GM19397 (cell line): ENCODE data around the gene ZNF536.
"Not testable (repeated sequence)": the region's sequence is repeated elsewhere in the genome, so short reads cannot be mapped to it uniquely, and the experiment has no call there.

ENCODE experiments used
- ATAC-seq: cut with Tn5 transposase; IDR thresholded peaks from one replicate; pipeline ENCODE4 v1.9.1; 2021; ENCODE audit warnings: mild to moderate bottlenecking, moderate library complexity; ENCODE audit not compliant: unreplicated experiment

ZNF536 gene

DNA sequence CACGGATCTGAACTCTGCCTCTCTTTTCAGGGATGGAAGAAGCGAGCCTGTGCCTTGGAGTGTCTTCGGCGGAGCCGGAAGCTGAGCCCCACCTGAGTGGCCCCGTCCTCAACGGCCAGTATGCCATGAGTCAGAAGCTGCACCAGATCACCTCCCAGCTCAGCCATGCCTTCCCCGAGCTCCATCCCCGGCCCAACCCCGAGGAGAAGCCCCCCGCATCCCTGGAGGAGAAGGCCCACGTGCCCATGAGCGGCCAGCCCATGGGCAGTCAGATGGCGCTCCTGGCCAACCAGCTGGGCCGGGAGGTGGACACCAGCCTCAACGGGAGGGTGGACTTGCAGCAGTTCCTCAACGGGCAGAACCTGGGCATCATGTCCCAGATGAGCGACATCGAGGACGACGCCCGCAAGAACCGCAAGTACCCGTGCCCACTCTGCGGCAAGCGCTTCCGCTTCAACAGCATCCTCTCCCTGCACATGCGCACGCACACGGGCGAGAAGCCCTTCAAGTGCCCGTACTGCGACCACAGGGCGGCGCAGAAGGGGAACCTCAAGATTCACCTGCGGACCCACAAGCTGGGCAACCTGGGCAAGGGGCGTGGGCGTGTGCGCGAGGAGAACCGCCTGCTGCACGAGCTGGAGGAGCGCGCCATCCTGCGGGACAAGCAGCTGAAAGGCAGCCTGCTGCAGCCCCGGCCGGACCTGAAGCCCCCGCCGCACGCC is 71.5 kb downstream of the ZNF536 start:
- no peak for ATAC-seq

DNA sequence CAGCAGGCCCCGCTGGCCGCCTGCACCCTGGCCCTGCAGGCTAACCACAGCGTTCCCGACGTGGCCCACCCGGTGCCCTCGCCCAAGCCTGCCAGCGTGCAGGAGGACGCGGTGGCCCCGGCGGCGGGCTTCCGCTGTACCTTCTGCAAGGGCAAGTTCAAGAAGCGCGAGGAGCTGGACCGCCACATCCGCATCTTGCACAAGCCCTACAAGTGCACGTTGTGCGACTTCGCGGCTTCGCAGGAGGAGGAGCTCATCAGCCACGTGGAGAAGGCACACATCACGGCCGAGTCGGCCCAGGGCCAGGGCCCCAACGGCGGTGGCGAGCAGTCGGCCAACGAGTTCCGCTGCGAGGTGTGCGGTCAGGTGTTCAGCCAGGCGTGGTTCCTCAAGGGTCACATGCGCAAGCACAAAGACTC is 72.1 kb downstream of the ZNF536 start:
- ATAC-seq, result no peak

GRCh38 chr19:30444686-30445232 is 72.6 kb downstream of the ZNF536 start:
- no peak for ATAC-seq

DNA sequence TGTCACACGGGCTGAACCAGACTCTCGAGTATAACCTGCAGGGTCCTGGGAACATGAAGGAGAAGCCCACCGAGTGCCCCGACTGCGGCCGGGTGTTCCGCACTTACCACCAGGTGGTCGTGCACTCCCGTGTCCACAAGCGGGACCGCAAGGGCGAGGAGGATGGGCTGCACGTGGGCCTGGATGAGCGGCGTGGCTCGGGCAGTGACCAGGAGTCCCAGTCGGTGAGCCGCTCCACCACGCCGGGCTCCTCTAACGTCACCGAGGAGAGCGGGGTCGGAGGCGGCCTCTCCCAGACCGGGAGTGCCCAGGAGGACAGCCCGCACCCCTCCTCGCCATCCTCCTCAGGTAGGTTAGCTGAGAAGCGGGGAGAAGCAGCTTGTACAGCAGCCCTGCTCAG is 73.2 kb downstream of the ZNF536 start:
- no peak for ATAC-seq

- ATAC-seq, result not testable (repeated sequence)
These were observed 73.9 kb downstream of the ZNF536 start for GRCh38 chr19:30446120-30446519.

DNA sequence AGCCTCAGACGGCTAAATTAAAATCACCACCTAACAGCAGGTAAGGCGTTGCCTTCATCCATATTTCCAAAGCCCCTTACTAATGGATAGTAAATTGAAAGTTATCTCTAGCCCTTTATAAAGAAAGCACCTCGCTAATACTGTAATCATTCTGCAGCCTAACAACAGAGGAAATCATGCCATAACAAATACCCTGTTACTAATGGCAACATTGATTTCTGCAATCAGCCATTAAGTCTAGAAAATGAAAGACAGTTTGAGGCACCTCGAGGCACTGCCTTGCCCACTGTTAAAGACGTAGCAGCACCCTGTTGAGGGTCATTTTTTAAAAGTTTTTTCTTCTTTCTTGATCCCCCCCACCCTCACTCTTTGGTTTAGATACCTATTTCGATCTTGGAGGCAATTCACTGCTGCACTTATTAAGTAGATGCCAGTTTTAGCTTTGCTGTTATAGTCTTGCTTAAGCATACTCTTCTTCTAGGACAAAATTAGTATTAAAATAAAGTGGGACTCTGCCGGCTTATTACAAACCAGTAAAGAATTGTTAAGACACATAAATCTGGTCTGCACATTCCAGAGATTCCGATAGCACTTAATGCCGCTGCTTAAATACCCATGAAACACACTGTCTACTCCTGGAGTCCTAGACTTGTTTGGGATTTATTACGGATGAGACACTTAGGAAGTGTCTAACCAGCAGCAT is 74.8 kb downstream of the ZNF536 start:
- no peak for ATAC-seq

GRCh38 chr19:30447553-30447870 is 75.3 kb downstream of the ZNF536 start:
- no peak for ATAC-seq

- ATAC-seq, result no peak
These were observed 76.3 kb downstream of the ZNF536 start for GRCh38 chr19:30448386-30449077.

DNA sequence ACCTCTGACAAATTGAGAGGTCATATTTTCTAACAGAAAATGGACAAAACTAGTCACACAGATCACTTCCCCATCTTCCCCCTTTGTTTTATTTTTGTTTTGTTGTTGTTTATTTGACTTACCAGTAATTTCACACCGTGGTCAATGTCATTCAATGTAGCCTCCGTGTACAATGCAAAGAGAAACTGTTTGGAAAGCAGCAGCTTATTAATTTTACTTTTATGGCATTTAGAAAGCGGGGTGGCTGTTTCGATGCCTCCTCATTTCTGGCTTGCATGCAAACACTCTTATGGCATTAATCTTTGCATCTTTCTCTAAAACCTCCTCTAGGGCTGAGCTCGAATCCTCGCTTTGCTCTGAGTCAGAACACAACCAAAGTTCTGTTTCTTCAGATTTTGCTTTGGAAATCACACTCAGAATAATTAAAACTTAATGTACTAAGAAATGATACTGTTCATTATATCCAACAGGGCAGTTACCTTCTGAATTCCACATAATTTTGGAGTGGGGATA is 77.0 kb downstream of the ZNF536 start:
- ATAC-seq, result no peak

DNA sequence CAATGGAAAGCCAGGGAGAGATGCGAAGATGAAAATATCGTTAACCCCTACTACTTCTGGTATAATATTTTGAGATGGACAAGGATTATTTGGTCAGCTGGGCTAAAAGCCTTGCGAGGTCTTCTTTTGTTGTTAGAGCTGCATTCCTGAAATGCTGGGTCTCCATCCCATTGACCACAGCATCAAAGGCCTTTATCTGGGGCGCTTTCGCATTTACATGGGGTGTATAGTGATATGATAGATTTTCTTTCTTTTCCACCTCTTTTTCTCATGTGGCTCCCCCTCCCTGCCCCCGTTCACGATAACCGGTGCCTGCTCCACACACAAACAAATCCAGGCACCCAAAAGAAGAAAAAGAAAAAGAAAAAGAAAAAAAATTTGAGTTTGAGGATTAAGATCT is 77.5 kb downstream of the ZNF536 start:
- ATAC-seq, result no peak

DNA sequence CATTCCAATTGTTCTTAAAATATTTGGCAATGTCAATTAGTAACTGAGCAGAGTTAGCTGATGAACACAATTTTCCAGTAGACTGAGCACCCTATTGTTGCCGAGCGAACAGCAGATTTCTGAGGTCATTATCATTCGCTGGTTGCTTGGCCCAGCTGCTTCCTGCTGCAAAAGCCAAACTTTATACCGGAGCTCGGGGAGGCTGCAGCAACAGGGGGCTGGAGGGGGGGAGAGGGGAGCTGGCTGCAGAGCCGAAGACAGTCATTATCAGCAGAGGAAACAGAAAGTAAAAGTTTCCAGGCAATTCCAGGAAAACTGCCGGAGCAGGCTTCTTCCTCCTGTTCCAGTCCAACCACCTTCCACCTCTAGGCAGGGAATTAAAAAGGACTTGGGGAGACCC is 77.9 kb downstream of the ZNF536 start:
- ATAC-seq, result no peak

- ATAC-seq, result no peak
These were observed 78.7 kb downstream of the ZNF536 start for GRCh38 chr19:30450835-30451321.

- no peak for ATAC-seq
These were observed 80.7 kb downstream of the ZNF536 start for GRCh38 chr19:30452931-30453330.

- ATAC-seq, result no peak
These were observed 81.6 kb downstream of the ZNF536 start for GRCh38 chr19:30453743-30454142.

GRCh38 chr19:30455881-30456280 is 83.7 kb downstream of the ZNF536 start:
- ATAC-seq, result no peak

DNA sequence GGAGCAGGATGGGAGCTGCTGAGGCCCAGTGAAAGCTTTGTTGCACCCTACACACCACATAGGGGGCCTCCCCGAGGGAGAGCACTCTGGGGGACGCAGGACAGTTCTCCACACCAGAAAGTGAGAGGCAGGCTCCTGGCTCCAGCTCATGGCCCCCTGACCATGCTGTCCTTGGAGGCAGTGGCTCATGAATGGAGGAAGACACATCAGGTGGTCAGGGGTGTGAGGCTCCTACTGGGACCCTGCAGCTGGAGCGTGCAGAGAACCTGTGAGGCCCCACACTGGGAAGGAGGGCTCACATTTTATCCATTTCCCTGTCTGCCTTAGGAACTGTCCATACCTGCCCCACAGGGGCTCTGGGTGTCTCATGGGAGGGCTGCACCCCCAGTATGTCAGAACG is 85.3 kb downstream of the ZNF536 start:
- no peak for ATAC-seq

DNA sequence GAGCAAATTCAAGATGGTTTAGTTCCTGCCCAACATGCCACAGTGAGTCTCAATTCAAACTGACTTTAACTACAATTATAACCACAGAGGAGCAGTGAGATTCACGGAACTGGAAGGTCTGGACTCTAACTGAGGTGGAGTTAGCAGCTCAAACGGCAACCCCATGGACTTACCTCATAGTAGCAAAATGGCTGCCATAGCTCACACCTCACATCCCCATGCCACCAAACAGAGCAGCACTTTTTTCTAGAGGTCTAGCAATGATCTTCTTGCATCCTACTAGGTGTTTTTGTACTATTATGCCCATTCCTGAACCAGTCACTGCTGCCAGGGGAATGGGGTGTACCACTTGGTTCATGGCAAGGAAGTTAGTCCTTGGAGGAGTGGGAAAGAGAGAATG is 87.7 kb downstream of the ZNF536 start:
- no peak for ATAC-seq

- ATAC-seq, result no peak
These were observed 92.0 kb downstream of the ZNF536 start for GRCh38 chr19:30464162-30464561.

- not testable (repeated sequence) for ATAC-seq
These were observed 94.4 kb downstream of the ZNF536 start for GRCh38 chr19:30466598-30466997.

DNA sequence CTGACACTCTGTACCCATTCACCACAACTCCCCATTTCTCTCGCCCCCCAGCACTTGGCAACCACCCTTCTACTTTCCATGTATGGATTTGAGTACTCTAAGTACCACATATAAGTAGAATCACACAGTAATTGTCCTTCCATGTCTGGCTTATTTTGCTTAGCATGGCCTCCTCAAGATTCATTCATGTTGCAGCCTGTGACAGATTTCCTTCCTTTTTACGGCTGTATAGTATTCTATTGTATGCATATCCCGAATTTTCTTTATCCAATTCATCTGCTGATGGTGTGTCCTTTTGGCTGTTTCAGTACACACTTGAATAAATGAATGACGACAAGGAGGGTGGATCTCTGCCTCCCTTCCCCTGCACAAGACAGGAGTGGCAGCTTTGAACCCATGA is 95.1 kb downstream of the ZNF536 start:
- ATAC-seq, result no peak

- no peak for ATAC-seq
These were observed 97.6 kb downstream of the ZNF536 start for GRCh38 chr19:30469774-30470173.
